WI38 (cell line): ENCODE data around the gene WNT7A.

Experiments used
- H3K4me3 ChIP-seq: 2 replicates; pipeline ENCODE4 v1.5.1; 2011; ENCODE audit warnings: low read depth, mild to moderate bottlenecking, control low read depth, low read length
- CTCF ChIP-seq: IDR thresholded peaks from 2 replicates; pipeline ENCODE4 v1.5.1; 2012; ENCODE audit warnings: low read depth, mild to moderate bottlenecking, control low read depth, low read length

WNT7A gene

GRCh38 chr3:13896473-13897154 is 16.7 kb upstream of the WNT7A start:
- peak; percentile 64 for TF ChIP-seq CTCF
- H3K4me3 ChIP-seq = no peak overlapping the region

- peak overlapping the region; percentile 53 for H3K4me3 ChIP-seq
- TF ChIP-seq CTCF = no peak
Observed at GRCh38 chr3:13895155-13896105, 15.6 kb upstream of the WNT7A start.

- TF ChIP-seq CTCF = no peak
- H3K4me3 ChIP-seq = peak overlapping the region; percentile 53; the same call in 1 of the 2 replicates
Observed at GRCh38 chr3:13894807-13895154, 14.9 kb upstream of the WNT7A start.

- H3K4me3 ChIP-seq = no peak overlapping the region
- no peak for TF ChIP-seq CTCF
Observed at GRCh38 chr3:13894096-13894806, 14.4 kb upstream of the WNT7A start.

GRCh38 chr3:13892304-13892703 is 12.4 kb upstream of the WNT7A start:
- TF ChIP-seq CTCF = no peak

GRCh38 chr3:13891492-13892073 is 11.7 kb upstream of the WNT7A start:
- H3K4me3 ChIP-seq = no peak overlapping the region
- no peak for TF ChIP-seq CTCF

More at GRCh38 chr3:13892304-13892703, 12.4 kb upstream of the WNT7A start:
- H3K4me3 ChIP-seq = no peak overlapping the region
